Nucleus accumbens (tissue), 56 donors: ENCODE measurements around the gene SWI5.
A peak's percentile ranks its signal among the peaks of the same experiment; 100 is the strongest.
"Not testable (repeated sequence)": the region's sequence is repeated elsewhere in the genome, so short reads cannot be mapped to it uniquely, and the experiment has no call there.

Experiments used
- DNase-seq, 56 donors: peaks; one replicate each; lab custom pipeline; 2025; lab: John Stamatoyannopoulos, UW

Gene SWI5

DNA sequence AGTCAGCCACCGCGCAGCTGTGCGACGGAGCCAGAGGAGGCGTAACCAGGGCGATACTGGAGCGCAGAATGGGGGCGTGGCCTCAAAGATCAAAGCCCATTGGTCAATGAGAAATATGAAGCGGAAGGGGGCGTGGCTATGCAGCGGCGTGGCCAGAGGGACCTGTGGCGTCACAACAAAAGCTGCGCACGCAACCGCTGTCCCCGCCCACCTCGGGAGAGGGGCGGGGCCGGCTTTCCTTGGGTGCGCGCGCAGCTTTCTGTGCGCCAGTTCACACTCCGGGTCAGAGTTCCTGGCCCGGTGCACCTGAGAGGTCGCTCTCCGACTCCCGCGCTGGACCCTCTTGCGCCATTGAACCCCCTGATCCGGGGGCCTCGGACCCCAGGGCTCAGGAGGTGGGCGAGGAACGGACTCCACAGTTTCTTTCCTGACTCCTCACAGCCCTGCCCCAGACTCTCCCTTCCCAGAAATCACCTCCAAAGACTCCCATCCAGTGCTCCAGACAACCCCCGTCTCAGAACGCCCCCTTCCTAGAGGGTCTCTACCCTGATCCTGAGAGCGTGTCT is at the start of gene SWI5:
TSS of gene SWI5 (plus strand) at position 269 of the 566 bp plus-strand sequence.
- peak; percentile 81 to 100 (median 98) for DNase-seq

DNA sequence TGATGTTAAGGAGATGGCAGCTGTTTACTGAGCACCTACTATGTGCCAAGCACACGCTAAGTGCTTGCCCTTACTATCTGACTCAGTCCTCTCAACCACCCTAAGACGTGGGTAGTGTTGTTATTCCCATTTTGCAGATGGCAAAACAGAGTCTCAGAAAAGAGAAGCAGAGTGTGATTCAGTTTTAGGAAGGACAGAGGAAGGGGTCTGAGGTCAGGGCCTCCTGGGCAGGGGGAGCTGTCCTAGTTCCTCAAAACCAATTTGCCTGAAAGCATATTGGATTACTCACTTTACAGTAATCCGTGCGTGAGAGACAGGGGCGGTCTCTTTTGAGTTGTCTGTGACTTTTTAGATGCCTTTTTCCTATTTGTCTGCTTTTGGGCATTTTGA is 49.7 kb upstream of the SWI5 start:
- DNase-seq: no peak

DNA sequence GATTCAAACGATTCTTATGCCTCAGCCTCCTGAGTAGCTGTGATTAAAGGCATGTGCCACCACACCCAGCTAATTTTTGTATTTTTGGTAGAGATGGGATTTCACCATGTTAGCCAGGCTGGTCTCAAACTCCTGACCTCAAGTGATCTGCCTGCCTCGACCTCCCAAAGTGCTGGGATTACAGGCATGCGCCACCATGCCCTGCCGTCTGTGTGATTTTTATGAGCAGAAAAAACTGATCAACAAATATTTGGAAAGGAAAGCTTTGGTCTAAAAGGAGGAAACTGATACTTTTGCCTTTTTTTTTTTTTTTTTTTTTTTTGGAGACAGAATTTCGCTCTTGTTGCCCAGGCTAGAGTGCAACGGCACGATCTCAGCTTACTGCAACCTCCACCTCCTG is 45.2 kb upstream of the SWI5 start:
- not testable (repeated sequence) for DNase-seq

DNA sequence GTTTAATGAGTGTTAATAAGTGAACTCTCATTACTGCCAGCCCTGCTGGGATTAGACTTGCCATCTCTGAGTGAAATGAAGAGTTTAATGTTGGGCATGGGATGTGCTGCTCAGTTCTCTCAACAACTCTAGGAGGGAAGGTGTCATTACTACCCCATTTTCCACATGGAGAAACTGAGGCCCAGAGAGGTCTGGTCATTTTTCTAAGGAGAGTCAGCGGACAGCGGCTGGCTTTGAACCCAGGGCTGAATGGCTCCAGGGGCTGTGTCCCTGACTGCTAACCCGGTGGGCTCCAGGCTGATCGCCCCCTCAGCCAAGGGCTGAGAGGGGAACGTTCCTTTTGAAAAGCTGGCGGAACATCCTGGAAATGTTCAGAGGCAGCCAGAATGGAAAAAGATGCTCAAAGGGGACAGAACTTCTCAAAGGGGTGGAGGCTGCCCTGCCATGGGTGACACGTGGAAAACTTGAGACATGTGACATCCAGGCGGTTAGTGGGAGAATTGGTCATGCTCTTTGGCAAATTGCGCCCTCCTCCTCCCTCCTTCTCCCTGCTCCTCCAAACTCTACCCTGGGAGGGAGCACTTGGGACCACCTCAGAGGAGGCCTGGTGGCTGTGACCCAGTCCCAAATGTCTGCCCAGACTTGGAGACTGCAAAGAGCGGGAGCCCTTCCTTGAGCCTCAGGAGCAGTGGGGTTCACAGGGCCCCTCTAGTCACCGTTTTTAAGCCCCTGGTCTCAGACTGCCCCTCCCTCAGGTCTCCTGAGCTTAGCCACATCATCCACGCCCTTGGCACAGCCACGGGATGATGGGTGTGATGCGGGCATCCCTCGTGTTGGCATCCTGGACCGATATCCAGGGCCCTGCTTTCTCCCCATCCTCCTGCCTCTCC is 44.2 kb upstream of the SWI5 start:
- no peak for DNase-seq

DNA sequence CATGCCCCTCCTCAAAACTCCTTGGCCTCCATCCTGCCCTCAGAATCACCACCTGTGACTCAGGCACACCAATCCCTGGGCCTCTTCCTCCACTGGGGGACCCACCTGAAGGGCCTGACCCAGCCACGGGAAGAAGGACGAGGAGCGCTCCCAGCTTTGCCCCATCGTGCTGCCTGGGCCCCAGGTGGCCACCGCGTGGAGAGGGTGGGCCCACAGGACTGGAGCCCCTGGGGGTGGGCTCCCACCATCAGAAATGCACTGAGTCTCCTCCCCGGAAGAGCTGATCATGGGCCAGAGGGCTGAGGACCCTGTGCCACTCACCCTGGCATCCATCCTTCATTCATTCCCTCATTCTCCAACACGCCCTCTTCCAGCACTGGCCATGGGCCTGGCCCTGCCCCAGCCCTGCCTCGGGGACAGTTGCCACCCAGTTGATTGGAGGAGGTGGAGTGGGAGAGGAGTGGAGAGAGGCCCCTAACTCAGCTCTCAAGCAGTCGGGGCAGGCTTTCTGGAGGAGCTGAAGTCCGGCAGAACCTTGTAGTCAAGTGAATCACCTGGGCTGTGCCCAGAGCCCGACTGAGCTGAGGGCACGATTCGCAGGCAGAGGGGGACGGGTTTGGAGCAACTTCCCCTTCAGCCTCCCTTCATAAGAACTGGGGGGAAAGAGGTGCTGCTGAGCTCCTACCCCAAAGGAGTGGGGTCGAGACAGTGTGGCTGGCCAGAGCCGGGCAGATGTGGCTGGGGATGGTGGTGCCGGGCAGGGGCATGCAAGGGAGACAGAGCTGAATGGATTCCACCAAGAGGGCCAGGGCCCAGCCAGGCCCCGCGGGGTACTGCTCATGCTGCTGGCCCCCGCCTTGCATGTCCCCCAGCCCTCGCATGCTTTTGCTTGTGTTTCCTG is 43.3 kb upstream of the SWI5 start:
- no peak for DNase-seq

DNA sequence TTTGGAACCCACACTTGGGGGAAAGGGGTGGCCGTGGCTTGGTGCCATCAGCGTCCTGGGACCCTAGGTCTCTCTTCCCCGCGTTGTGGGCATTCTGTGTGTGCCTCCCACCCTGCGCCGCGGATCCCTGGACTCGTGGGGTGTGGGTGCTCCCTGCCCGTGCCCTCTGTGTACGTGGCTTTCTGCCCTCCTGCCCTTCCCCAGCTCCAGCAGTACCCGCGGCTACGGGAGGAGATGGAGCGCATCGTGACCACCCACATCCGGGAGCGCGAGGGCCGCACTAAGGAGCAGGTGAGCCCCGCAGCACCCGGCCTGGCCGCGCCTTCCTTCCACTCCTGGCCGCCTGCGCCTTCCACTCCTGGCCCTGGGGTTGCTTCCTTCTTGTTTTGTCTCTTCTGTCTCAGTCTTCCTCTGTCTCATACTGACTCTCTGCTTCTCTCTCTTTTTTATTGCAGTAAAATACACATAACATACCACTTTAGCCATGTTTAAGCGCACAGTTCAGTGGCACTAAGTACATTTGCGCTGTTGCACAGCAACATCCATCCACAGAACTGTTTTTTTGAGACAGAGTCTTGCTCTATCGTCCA is 42.2 kb upstream of the SWI5 start:
- DNase-seq: no peak

DNA sequence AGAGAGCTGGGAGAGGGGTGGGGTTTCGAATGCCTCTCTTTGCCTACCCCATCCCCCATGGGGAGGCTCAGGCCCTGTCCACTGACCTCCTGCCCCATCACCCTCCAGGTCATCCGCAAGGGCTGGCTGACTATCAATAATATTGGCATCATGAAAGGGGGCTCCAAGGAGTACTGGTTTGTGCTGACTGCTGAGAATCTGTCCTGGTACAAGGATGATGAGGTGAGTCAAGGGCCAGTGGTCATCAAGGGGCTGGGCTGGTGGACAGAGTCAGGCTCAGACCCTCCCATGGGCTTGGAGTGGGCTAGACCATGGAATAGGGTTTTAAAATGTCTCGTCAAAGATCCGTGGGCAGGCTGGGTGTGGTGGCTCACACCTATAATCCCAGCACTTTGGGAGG is 34.0 kb upstream of the SWI5 start:
- DNase-seq: no peak

DNA sequence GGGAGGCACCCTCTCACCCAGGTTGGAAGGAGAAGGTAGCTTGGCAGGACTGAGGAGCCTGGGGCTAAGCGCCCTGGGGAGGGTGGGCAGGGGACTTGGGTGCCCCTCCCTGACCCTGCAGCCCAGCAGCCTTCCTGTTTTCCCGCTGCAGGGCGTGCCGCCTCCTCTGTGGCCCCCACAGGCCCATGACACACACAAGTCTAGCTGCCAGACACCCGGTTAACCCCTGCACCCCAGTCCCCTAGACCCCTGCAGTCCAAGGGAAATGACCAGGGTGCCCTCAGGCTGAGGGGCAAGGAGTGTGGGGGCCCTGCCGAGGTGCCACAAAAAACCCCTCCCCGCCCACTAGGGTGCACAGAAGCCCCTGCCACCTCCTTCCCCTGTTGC is 33.3 kb upstream of the SWI5 start:
- DNase-seq: no peak

DNA sequence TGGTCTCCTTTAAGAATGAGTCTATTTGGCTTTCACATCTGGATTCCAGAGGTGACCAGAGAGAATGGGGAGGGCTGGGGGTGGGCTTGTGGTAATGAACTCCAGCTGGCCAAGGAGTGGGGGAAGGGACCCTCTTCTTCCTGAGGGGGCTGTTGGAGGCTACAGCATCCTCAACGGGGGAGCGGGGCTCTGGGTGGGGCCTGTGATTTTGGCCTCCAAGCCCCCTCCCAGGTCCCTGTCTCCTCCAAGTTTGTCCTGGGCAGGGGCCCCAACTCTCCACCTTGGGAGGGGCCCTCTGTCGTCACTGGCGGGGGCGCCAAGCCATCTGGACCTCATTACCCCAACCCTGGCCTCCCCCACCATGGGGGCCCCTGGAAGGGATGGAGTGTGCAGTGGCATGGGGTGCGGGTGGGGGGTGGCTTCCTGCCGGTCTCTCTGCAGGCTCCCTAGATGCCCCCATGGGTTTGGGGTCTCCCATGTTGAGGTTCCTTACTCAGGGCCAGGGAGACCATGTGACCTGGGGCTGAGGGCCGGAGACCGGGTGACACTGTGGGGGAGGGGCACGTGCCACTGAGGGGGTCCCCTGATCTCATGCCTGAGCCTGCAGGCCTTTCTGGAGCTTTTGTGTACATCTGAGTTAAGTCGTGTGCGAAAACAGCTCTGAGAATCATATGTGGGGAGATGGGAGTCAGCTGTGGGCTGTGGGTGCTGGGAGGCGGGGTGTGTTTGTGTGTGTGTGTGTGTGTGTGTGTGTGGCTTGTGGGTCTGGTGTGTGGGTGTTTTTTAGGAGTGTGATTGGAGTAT is 32.7 kb upstream of the SWI5 start:
- DNase-seq: peak in 1 of 56 donors; percentile 17

DNA sequence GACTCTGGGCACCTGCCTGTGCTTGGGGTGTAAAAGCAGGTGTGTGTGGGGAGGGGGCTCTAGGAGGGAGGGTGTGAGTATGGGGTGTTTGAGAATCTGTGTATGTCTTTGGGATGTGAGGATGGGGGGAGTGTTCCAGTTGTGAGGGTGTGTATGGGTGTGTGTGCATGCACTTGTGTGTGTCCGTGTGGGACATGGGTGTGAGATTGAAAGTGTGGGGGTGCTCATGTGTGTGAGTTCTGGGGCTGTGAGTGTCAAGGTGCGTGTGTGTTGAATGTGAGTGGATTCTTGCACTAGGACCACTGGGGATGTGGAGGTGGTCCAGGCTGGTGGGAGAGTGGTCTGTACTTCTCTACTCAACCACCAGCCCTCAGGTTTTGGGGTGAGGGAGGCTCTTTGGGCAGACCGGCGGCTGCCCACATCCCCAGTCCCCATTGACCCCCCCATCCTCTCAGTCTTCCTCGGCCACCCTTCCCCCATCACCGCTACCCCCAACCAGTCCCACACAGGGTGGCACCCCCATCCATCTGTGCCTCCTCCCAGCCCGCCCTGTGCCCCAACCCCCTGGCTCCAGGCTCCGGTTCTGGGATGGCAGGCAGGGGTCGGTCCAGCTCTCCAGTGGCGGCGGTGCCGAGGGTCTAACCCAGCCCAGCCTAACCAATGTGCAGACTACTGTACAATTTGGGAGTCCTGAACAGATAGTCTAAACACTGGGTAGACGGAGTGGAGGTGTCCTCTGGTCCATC is 31.8 kb upstream of the SWI5 start:
- no peak for DNase-seq

DNA sequence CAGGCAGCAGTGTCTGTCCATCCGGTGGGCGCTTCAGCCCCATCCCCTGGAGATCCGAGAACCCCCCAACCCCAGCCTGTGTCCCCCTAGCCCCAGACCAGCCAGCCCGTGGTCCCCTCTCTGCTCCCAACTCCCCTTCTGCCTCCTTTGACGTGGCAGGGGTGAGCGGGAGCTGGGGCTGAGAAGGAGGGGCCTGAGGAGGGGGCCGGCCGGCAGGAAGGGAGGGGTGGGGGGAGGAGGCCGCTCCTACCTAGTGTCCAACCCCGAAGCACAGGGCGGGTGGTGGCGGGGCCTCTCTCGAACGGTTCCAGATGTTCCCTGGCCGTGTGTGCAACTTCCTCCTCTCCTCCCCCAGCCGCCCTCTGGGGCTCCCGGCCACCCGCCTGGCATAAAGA is 31.2 kb upstream of the SWI5 start:
- peak in 6 of 56 donors; percentile 12 to 35 (median 24) for DNase-seq

DNA sequence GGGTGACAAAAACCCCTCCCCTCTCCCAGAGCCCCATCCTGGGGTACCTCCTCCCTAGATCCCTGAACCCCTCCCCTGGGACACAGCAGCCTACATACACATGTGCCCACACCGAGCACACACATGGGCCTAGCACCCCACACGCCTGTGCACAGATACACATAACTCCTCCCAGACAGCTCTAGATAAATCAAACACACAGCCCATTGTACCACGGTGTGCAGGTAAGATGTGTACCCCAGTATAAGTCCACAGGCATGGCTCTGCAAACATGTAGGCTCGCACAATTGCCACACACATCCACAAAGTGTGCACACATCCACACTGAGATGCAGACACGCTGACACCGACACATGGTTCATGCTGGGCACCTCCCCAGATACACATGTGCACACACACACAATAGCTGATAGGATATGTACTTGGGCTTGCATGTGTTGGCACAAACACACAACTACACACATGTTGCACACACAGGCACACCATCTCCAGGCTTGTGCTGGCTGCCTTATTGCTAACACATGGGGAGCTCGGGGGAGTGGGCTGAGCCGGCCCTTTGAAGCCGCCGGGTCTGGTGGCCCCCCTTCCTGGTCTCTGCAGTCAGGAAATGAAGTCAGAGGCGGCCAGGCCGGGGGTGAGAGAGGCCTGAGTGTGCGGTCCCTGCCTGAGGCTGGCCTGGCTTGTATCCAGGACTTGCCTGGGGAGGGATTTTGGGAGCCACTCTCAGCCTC is 30.5 kb upstream of the SWI5 start:
- no peak for DNase-seq

DNA sequence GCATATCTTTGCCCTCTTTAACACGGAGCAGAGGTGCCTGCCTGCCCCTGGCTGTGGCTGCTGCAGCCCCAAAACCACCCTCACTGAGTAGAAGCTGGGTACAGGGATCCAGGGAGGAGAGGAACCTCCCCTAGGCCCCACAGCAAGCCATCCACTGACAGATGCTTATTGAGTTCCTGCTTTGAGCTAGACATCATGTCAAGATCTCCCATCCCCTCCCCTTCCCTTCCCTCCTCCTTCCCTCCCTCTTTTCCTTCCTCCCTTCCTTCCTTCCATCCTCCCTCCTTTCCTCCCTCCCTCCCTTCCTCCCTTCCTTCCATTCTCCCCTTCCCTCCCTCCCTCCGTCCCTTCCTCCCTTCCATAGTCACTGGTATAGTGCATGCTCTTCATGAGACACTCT is 29.6 kb upstream of the SWI5 start:
- no peak for DNase-seq

DNA sequence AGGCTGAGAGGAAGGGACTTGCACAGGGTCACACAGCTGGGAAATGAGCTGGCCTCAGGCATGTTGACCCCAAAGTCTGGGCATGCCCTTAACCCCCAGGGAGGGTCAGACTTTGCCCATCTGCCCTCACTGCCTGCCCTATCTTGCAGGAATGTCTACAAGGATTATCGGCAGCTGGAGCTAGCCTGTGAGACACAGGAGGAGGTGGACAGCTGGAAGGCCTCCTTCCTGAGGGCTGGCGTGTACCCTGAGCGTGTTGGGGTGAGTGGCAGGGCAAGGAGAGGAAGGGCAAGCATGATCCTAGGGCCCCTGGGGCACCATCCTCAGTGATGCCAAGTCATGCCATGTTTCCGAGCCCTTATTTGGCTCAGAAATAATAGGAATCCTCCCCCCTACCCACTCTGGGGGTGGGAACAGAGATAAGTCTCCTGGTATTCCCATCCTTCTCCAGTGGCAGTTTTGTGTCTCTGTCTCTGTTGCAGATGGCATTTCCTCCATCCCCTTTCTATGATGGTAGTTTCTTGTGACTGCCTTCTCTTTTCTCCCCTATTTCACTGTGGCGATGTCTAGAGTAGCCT is 28.8 kb upstream of the SWI5 start:
- DNase-seq: peak in 2 of 56 donors; percentile 15 to 46

DNA sequence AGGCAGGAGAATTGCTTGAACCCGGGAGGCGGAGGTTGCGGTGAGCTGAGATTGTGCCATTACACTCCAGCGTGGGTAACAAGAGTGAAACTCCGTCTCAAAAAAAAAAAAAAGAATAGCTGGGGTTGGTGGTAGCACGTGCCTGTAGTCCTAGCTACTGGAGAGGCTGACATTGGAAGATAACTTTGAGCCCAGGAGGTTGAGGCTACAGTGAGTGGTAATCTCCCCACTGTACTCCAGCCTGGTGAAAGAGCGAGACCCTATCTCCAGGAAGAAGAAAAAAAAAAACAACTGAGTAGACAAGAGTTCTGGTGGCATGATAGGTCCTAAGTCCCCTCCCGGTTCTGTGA is 26.5 kb upstream of the SWI5 start:
- DNase-seq: no peak

DNA sequence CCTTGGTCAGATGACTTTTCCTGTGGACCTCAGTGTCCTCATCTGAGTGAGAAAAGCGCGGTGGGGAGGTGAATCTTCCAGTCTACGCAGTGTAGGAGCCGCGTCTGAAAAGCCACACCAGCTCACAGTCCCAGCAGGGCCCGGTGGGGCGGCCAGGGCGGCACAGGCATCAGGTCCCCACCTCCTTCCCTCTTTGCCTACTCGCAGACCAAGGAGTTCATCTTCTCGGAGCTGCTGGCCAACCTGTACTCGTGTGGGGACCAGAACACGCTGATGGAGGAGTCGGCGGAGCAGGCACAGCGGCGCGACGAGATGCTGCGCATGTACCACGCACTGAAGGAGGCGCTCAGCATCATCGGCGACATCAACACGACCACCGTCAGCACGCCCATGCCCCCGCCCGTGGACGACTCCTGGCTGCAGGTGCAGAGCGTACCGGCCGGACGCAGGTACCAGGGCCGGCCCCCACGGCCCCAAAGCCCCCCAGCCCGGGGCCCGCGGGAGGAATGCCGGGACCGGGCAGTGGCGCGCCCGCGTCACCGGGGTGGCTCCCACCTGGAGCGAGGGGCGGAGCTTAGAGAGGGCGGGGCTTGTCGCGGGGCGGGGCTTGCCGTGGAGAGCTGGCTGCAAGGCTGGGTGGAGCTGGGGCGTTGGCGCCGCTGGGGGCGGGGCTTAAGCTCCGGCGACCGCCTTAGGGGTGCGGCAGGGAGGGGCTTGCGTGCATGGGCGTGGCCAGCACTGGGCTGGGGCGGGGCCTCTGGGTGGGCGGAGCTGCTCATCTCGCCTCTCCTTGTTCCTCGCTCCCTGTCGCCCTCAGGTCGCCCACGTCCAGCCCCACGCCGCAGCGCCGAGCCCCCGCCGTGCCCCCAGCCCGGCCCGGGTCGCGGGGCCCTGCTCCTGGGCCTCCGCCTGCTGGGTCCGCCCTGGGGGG is 25.9 kb upstream of the SWI5 start:
- peak in 39 of 56 donors; percentile 8 to 87 (median 47) for DNase-seq
